ENCODE measurements around the gene NEK10.
"Not testable (repeated sequence)": the region's sequence is repeated elsewhere in the genome, so short reads cannot be mapped to it uniquely, and the experiment has no call there.

NEK10 gene

DNA sequence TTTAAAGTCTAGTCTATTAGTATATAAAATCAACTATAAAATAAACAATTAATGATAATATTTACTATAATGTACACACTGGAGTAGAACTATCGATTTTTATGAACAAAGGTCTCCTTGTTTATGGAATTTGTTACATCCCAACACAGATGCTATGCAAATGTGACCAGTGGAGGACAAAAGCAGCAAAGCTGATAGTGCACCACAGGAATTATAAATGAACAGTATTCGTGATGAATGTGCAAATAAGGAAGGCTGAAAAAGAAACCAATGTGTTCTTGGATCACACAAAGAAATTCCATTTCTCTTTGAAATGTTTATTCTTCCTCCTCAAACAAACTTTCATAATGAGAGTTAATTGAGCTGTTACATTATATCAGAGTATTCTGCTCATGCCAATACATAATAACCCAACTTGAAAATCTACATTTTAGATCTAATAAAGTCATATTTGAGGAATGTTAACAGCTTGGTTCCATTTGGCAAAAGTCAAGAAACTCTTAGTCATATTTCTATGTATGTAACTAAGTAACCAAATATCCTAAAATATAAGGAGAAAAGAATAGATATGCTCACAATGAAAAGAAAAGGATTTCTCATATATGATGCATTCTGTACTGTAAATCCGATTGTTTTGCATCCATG lies 79.3 kb downstream of the NEK10 start:
- no peak for DNase-seq (ENCODE audit: low read depth)
- TF ChIP-seq, protein P1, sequence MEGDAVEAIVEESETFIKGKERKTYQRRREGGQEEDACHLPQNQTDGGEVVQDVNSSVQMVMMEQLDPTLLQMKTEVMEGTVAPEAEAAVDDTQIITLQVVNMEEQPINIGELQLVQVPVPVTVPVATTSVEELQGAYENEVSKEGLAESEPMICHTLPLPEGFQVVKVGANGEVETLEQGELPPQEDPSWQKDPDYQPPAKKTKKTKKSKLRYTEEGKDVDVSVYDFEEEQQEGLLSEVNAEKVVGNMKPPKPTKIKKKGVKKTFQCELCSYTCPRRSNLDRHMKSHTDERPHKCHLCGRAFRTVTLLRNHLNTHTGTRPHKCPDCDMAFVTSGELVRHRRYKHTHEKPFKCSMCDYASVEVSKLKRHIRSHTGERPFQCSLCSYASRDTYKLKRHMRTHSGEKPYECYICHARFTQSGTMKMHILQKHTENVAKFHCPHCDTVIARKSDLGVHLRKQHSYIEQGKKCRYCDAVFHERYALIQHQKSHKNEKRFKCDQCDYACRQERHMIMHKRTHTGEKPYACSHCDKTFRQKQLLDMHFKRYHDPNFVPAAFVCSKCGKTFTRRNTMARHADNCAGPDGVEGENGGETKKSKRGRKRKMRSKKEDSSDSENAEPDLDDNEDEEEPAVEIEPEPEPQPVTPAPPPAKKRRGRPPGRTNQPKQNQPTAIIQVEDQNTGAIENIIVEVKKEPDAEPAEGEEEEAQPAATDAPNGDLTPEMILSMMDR (conservative IDR thresholded peaks at IDR 0.05; ENCODE audit: low read depth, low read length), result no peak
- no peak overlapping the region for H3K4me3 ChIP-seq (ENCODE audit: low read length)

DNA sequence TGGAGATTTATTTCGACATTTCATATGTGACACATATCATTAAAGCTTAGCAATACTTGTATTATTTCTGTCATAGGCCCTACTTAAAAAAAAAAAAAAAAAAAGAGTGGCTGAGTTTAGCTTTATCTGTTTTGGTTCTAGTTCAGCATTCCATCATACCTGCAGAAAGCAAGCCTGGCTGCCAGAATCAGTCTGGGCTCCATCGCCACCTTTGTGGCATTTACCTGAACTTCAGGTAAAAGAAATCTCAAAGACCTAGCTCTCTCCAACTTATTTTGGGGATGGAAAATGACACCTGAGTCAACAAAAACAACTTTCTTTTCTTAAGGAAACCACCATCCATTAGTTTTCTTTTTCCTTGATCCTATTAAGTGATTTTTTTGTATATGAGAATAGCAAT lies 82.1 kb downstream of the NEK10 start:
- DNase-seq (ENCODE audit: low read depth), result no peak
- no peak overlapping the region for H3K4me3 ChIP-seq (ENCODE audit: low read length)
- TF ChIP-seq, protein P1 (conservative IDR thresholded peaks at IDR 0.05; ENCODE audit: low read depth, low read length), result no peak

DNA sequence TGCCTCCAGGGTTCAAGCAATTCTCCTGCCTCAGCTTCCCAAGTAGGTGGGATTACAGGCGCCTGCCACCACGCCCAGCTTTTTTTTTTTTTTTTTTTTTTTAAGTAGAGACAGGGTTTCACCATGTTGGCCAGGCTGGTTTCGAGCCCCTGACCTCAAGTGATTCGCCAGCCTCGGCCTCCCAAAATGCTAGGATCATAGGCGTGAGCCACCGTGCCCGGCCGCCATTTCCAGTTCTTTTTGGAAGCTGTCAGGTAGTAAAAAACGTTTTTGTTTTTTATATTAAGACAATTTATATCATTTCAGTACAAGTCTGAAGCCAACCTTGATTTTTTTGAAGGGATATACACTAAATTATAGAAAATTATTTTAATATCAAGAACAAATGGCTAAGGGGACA lies 82.7 kb downstream of the NEK10 start:
- not testable (repeated sequence) for H3K4me3 ChIP-seq (ENCODE audit: low read length); DNase-seq (ENCODE audit: low read depth)

DNA sequence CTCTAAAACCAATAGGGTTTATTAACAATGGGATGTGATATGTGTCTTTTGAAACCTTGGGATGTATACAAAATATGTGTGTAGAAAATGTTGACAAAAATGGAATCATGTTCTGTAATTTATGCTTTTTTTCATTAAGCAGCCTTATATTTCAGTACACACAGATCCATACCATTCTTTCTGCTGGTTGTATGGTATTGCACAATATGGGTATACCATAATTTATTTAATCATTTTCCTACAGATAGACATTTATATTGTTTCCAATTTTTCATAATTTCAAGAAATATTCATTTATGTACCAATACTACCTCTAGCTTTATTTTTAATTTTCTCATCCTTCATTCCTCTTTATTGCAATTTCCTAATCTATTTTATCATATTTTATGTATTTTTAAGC lies 83.5 kb downstream of the NEK10 start:
- no peak for DNase-seq (ENCODE audit: low read depth)
- H3K4me3 ChIP-seq (ENCODE audit: low read length), result no peak overlapping the region
- TF ChIP-seq, protein P1 (conservative IDR thresholded peaks at IDR 0.05; ENCODE audit: low read depth, low read length), result no peak

DNA sequence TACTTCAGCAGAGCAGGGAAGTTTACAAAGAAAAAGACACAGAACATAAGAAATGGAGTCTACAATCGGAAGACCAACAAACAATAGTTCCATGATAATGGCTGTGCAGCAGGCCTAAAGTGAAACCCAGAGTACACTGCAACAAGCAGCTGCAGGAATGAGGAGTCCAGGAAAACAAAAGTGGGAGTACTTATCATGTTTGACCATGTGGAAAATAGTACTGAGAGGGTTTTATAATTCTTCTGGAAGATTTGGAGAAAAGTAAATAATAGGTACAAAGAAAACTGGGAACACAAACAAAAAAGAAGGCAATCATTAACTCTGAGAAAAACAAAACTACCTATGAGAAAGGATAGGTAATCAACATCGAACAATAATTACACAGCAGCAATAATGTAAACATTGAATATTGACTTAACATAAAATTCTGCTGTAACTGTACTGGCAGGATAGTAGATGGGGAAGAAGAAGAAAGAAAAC lies 87.5 kb downstream of the NEK10 start:
- no peak for DNase-seq (ENCODE audit: low read depth)
- H3K4me3 ChIP-seq (ENCODE audit: low read length), result no peak overlapping the region
- TF ChIP-seq, protein P1 (conservative IDR thresholded peaks at IDR 0.05; ENCODE audit: low read depth, low read length), result no peak

DNA sequence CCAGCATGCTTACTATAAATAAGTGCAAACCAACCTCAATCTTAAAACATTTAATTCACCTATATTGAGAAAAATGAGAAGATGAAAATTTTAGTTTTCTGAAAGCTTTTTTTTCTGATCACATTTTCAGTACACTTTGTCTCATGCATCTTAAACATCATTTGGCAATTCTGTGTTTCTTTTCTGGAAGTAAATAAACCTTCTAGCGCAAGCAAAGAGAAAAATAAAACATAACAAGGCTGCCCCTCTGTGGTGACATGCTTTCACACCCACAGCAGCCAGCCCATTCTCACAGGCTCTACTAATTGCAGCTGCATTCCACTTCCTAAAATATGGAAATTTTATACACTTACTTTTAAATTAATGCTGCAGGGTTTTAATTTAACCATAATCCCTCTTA lies 90.1 kb downstream of the NEK10 start:
- H3K4me3 ChIP-seq (ENCODE audit: low read length), result no peak overlapping the region
- no peak for DNase-seq (ENCODE audit: low read depth)
- TF ChIP-seq, protein P1 (conservative IDR thresholded peaks at IDR 0.05; ENCODE audit: low read depth, low read length), result peak; percentile 53

DNA sequence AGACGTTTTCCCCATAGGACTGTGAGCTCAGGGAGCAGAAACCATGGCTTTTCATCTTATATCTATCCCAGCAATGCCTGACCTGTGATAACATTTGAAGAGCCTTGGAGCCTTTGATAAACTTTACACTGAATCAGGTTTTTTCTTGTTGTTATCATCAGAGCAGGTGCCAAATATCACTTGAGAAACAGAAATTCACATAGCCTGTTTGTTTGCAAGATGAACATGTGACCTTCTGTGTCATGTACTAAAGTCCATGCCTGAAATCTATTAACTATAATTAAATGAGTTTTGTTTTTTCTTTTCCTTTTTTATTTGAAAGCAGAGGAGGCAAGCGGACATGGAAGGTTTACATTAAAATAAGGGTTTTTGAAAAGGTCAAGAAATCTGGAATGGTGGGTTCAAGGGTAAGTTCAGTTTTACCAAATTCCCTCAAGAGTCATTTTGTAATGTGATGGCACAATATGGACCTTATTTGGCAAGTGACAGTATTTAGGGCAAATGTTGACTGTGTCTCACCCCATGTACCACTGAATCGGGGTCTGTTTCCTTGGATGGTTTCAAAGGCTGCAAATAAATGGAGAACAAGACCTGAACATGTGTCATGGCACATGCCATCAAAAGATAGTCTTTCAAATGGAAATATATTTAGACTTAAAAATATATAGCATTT lies 90.7 kb downstream of the NEK10 start:
- H3K4me3 ChIP-seq (ENCODE audit: low read length), result no peak overlapping the region
- no peak for DNase-seq (ENCODE audit: low read depth)
- TF ChIP-seq, protein P1 (conservative IDR thresholded peaks at IDR 0.05; ENCODE audit: low read depth, low read length), result no peak

All from retinal pigment epithelial cell (primary cell).